ENCODE data around the gene FOXP1. TPM values are rescaled to one million over a fixed set of nuclear protein-coding genes. Genes with fewer than 3 reads are reported as not detected.

The FOXP1 gene
- total and polyA plus RNA-seq, 2 donors from 2014 or later, result 6.7 to 87.2 TPM

DNA sequence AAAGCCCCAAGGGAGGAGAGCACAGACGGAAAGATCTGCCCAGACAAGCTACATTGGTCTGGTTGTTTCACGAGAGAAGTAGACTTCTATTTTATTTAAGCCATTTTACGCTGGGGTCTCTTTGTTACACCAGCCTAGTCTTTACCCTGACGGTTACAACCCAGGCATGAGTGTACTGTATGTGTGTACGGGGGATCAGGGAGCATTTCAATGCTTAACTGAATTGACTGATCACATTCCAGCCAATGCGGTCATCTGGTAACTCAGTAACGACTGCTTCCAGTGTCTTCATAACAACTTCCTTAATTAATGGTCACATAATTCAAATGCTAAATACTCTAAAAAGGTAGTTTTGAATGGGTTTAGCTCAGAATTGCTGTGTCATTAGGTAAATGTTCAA is 288.6 kb downstream of the FOXP1 start:
- TF ChIP-seq, protein P1, sequence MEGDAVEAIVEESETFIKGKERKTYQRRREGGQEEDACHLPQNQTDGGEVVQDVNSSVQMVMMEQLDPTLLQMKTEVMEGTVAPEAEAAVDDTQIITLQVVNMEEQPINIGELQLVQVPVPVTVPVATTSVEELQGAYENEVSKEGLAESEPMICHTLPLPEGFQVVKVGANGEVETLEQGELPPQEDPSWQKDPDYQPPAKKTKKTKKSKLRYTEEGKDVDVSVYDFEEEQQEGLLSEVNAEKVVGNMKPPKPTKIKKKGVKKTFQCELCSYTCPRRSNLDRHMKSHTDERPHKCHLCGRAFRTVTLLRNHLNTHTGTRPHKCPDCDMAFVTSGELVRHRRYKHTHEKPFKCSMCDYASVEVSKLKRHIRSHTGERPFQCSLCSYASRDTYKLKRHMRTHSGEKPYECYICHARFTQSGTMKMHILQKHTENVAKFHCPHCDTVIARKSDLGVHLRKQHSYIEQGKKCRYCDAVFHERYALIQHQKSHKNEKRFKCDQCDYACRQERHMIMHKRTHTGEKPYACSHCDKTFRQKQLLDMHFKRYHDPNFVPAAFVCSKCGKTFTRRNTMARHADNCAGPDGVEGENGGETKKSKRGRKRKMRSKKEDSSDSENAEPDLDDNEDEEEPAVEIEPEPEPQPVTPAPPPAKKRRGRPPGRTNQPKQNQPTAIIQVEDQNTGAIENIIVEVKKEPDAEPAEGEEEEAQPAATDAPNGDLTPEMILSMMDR (IDR thresholded peaks at IDR 0.05; ENCODE audit: borderline replicate concordance, extremely low read depth, insufficient read depth), result no peak
- DNase-seq (no peak), FAIRE-seq (no peak)
- Histone ChIP-seq H3K9ac (ENCODE audit: low read length in 3 of 3) (no peak overlapping the region), H3K27me3 (ENCODE audit: control insufficient read depth, insufficient read depth, low read length) (no peaks in the 10 kb centered on the region), H3K4me3 (ENCODE audit: low read length in 3 of 3) (no peak overlapping the region), H3K27ac (ENCODE audit: low read depth in 2 of 2, low read length in 2 of 2) (no peak overlapping the region), H3K9me3 (ENCODE audit: control insufficient read depth in 2 of 3, insufficient read depth in 1 of 3, low read length in 3 of 3) (no peaks in the 10 kb centered on the region), H3K4me1 (ENCODE audit: control insufficient read depth in 2 of 3, insufficient read depth in 2 of 3, low read depth in 1 of 3, low read length in 3 of 3) (no peaks in the 10 kb centered on the region), H3K36me3 (ENCODE audit: control insufficient read depth in 2 of 3, insufficient read depth in 3 of 3, low read length in 3 of 3) (no peaks in the 10 kb centered on the region)
- intact Hi-C loops (cut with DNase I), result no loop called here

DNA sequence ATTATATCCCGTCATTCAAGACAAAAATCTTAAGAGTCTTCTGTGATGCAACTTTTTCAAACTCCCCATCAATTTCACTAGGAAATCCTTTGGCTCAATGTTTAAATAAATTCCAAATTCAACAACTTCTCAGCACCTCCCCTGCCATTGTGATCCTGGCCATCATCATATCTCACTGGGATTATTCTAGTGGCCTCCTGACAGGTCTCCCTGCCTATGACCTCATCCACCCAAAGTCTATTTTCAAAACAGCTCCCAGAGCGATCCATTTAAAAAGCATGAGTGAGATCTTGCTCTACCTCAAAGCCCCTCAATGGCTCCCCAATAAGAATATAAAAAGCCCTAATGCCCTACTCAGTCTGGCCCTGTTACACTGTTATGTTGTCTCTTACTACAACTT is 293.2 kb downstream of the FOXP1 start:
- FAIRE-seq, result no peak

GRCh38 chr3:71288269-71288930 is 295.1 kb downstream of the FOXP1 start:
- TF ChIP-seq, protein P1 (IDR thresholded peaks at IDR 0.05; ENCODE audit: borderline replicate concordance, extremely low read depth, insufficient read depth), result no peak
- Histone ChIP-seq H3K27ac (ENCODE audit: low read depth in 2 of 2, low read length in 2 of 2) (no peak overlapping the region), H3K4me3 (ENCODE audit: low read length in 3 of 3) (no peak overlapping the region), H3K9ac (ENCODE audit: low read length in 3 of 3) (no peak overlapping the region), H3K4me1 (ENCODE audit: control insufficient read depth in 2 of 3, insufficient read depth in 2 of 3, low read depth in 1 of 3, low read length in 3 of 3) (peaks cover 0 to 4% (median 0%) of the 10 kb centered on the region in 3 donors), H3K36me3 (ENCODE audit: control insufficient read depth in 2 of 3, insufficient read depth in 3 of 3, low read length in 3 of 3) (no peaks in the 10 kb centered on the region), H3K27me3 (ENCODE audit: control insufficient read depth, insufficient read depth, low read length) (no peaks in the 10 kb centered on the region), H3K9me3 (ENCODE audit: control insufficient read depth in 2 of 3, insufficient read depth in 1 of 3, low read length in 3 of 3) (no peaks in the 10 kb centered on the region)
- intact Hi-C loops (cut with DNase I), result no loop called here
- FAIRE-seq (no peak), DNase-seq (no peak)

More for the DNA sequence above, 293.2 kb downstream of the FOXP1 start:
- no peak overlapping the region for H3K9ac ChIP-seq (ENCODE audit: low read length in 3 of 3)
- H3K27ac ChIP-seq (ENCODE audit: low read depth in 2 of 2, low read length in 2 of 2), result no peak overlapping the region
- no peaks in the 10 kb centered on the region for H3K9me3 ChIP-seq (ENCODE audit: control insufficient read depth in 2 of 3, insufficient read depth in 1 of 3, low read length in 3 of 3)
- intact Hi-C loops (cut with DNase I), result no loop called here
- H3K4me3 ChIP-seq (ENCODE audit: low read length in 3 of 3), result no peak overlapping the region
- no peak for DNase-seq
- H3K27me3 ChIP-seq (ENCODE audit: control insufficient read depth, insufficient read depth, low read length), result no peaks in the 10 kb centered on the region
- TF ChIP-seq, protein P1 (IDR thresholded peaks at IDR 0.05; ENCODE audit: borderline replicate concordance, extremely low read depth, insufficient read depth), result no peak
- no peaks in the 10 kb centered on the region for H3K36me3 ChIP-seq (ENCODE audit: control insufficient read depth in 2 of 3, insufficient read depth in 3 of 3, low read length in 3 of 3)
- peaks cover 0 to 4% (median 0%) of the 10 kb centered on the region in 3 donors for H3K4me1 ChIP-seq (ENCODE audit: control insufficient read depth in 2 of 3, insufficient read depth in 2 of 3, low read depth in 1 of 3, low read length in 3 of 3)
